Measurements from ENCODE around the gene LYPLA2. TPM values are rescaled to one million over a fixed set of nuclear protein-coding genes. Genes with fewer than 3 reads are reported as not detected.

LYPLA2 gene
- total and polyA plus RNA-seq, 4 donors: 30.9 to 83.1 (median 66.9) TPM

DNA sequence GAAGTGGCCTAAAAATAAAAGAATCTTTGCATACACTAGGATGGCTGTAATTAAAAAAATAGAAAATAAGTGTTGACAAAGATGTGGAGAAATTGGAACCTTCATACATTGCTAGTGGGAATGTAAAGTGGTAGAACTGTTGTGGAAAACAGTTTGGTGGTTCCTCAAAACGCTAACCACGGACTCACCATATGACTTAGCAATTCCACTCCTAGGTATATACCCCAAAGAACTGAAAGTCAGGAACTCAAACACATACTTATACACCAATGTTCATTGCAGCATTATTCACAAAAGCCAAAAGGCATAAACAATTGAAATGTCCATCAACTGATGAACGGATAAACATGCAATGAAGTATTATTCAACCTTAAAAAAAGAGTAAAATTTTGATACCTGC is 45.1 kb downstream of the LYPLA2 start:
- TF ChIP-seq, protein P1, sequence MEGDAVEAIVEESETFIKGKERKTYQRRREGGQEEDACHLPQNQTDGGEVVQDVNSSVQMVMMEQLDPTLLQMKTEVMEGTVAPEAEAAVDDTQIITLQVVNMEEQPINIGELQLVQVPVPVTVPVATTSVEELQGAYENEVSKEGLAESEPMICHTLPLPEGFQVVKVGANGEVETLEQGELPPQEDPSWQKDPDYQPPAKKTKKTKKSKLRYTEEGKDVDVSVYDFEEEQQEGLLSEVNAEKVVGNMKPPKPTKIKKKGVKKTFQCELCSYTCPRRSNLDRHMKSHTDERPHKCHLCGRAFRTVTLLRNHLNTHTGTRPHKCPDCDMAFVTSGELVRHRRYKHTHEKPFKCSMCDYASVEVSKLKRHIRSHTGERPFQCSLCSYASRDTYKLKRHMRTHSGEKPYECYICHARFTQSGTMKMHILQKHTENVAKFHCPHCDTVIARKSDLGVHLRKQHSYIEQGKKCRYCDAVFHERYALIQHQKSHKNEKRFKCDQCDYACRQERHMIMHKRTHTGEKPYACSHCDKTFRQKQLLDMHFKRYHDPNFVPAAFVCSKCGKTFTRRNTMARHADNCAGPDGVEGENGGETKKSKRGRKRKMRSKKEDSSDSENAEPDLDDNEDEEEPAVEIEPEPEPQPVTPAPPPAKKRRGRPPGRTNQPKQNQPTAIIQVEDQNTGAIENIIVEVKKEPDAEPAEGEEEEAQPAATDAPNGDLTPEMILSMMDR (IDR thresholded peaks at IDR 0.05; ENCODE audit: control extremely low read depth, extremely low read depth): no peak
- no peak for DNase-seq
- 51 to 62% methylated on average over 3 of the region's 3 CpGs for WGBS, 2 donors
- Histone ChIP-seq H3K27me3 (ENCODE audit: control insufficient read depth in 3 of 3, insufficient read depth in 3 of 3, low read length in 2 of 3) (peaks cover 0 to 6% (median 0%) of the 10 kb centered on the region in 3 donors), H3K9ac (ENCODE audit: insufficient read depth in 1 of 2, low read length in 2 of 2) (no peak overlapping the region), H3K4me3 (no peak overlapping the region), H3K36me3 (ENCODE audit: control insufficient read depth in 4 of 4, insufficient read depth in 4 of 4, low read length in 4 of 4) (no peaks in the 10 kb centered on the region), H3K4me1 (ENCODE audit: control insufficient read depth in 5 of 5, insufficient read depth in 5 of 5, low read length in 5 of 5) (peaks cover 0 to 3% (median 0%) of the 10 kb centered on the region in 5 donors), H3K9me3 (ENCODE audit: control insufficient read depth in 4 of 4, insufficient read depth in 3 of 4, low read length in 3 of 4) (no peaks in the 10 kb centered on the region), H3K27ac (ENCODE audit: low read depth in 1 of 2, low read length in 1 of 2) (no peak overlapping the region)
- ATAC-seq (ENCODE audit: insufficient read depth, low FRiP score): no peak

DNA sequence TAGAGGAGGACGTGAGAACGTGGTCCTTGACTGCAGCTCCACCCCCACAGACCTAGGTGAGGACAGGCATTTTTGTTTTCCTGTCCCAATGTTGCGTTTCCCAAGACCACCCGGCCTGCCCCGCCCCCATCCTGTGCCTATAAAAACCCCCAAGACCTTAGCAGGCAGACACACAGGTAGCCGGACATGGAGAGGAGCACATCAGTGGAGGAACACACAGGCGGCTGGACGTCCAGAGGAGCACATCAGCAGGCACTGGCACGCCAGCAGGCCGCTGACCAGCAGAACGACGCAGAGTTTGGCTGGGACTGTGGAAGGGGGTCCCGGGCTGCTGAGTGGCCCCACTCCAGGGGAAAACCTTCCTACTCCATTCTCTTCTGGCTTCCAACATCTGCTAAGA is 47.0 kb downstream of the LYPLA2 start:
- H3K27ac ChIP-seq (ENCODE audit: low read depth in 1 of 2, low read length in 1 of 2): no peak overlapping the region
- no peaks in the 10 kb centered on the region for H3K36me3 ChIP-seq (ENCODE audit: control insufficient read depth in 4 of 4, insufficient read depth in 4 of 4, low read length in 4 of 4)
- H3K9ac ChIP-seq (ENCODE audit: insufficient read depth in 1 of 2, low read length in 2 of 2): no peak overlapping the region
- H3K4me3 ChIP-seq: no peak overlapping the region
- no peak for DNase-seq
- WGBS, 2 donors: 21 to 34% methylated on average over 13 of the region's 13 CpGs
- TF ChIP-seq, protein P1 (IDR thresholded peaks at IDR 0.05; ENCODE audit: control extremely low read depth, extremely low read depth): no peak
- H3K4me1 ChIP-seq (ENCODE audit: control insufficient read depth in 5 of 5, insufficient read depth in 5 of 5, low read length in 5 of 5): peaks cover 0 to 3% (median 0%) of the 10 kb centered on the region in 5 donors
- ATAC-seq (ENCODE audit: insufficient read depth, low FRiP score): no peak
- peaks cover 0 to 4% (median 3%) of the 10 kb centered on the region in 3 donors for H3K27me3 ChIP-seq (ENCODE audit: control insufficient read depth in 3 of 3, insufficient read depth in 3 of 3, low read length in 2 of 3)
- H3K9me3 ChIP-seq (ENCODE audit: control insufficient read depth in 4 of 4, insufficient read depth in 3 of 4, low read length in 3 of 4): no peaks in the 10 kb centered on the region

DNA sequence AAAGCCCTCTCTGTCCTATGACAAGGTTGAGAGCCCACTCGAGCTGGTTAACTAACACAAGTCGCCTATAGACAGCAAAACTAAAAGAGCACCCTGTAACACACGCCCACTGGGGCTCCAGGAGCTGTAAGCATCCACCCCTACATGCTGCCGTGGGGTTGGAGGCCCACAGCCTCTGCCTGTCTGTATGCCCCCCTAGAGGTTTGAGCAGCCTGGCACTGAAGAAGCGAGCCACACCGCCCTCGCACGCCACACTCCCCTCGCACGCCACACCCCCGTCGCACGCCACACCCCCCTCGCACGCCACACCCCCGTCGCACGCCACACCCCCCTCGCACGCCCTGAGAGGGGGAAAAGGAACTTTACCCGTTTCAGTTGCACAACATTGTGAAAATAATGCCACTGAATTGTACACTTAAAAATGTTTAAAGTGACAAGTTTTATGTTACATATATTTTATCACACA is 47.5 kb downstream of the LYPLA2 start:
- Histone ChIP-seq H3K27ac (ENCODE audit: low read depth in 1 of 2, low read length in 1 of 2) (peak overlapping the region in 1 of 2 donors; percentile 31), H3K27me3 (ENCODE audit: control insufficient read depth in 3 of 3, insufficient read depth in 3 of 3, low read length in 2 of 3) (peaks cover 0 to 4% (median 3%) of the 10 kb centered on the region in 3 donors), H3K9ac (ENCODE audit: insufficient read depth in 1 of 2, low read length in 2 of 2) (peak overlapping the region in 1 of 2 donors; percentile 38), H3K9me3 (ENCODE audit: control insufficient read depth in 4 of 4, insufficient read depth in 3 of 4, low read length in 3 of 4) (no peaks in the 10 kb centered on the region), H3K4me3 (peak overlapping the region; percentile 21), H3K36me3 (ENCODE audit: control insufficient read depth in 4 of 4, insufficient read depth in 4 of 4, low read length in 4 of 4) (no peaks in the 10 kb centered on the region), H3K4me1 (ENCODE audit: control insufficient read depth in 5 of 5, insufficient read depth in 5 of 5, low read length in 5 of 5) (peaks cover 0 to 3% (median 0%) of the 10 kb centered on the region in 5 donors)
- 1% methylated on average over 21 of the region's 21 CpGs for WGBS, 2 donors
- ATAC-seq (ENCODE audit: insufficient read depth, low FRiP score): peak; percentile 89
- TF ChIP-seq, protein P1 (IDR thresholded peaks at IDR 0.05; ENCODE audit: control extremely low read depth, extremely low read depth): no peak
- peak; percentile 66 to 73 (median 71) for DNase-seq

DNA sequence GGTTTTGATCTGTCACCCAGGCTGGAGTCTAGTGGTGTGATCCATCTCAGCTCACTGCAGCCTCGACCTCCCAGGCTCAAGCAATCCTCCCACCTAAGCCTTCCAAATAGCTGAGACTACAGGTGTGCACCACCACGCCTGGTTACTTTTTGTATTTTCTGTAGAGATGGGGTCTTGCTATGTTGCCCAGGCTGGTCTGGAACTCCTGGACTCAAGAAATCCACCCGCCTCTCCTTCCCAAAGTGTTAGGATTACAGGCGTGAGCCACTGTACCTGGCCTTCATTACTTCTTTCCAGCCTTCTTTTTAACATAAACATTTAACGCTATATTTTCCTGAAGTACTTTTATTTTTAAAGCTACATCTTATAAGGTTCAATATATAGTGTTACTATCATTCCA is 52.7 kb downstream of the LYPLA2 start:
- ATAC-seq (ENCODE audit: insufficient read depth, low FRiP score) (no peak), DNase-seq (no peak)
- H3K9me3 ChIP-seq (ENCODE audit: control insufficient read depth in 4 of 4, insufficient read depth in 3 of 4, low read length in 3 of 4): no peaks in the 10 kb centered on the region
- H3K9ac ChIP-seq (ENCODE audit: insufficient read depth in 1 of 2, low read length in 2 of 2): no peak overlapping the region
- peaks cover 0 to 5% (median 0%) of the 10 kb centered on the region in 5 donors for H3K4me1 ChIP-seq (ENCODE audit: control insufficient read depth in 5 of 5, insufficient read depth in 5 of 5, low read length in 5 of 5)
- no peak overlapping the region for H3K27ac ChIP-seq (ENCODE audit: low read depth in 1 of 2, low read length in 1 of 2)
- H3K27me3 ChIP-seq (ENCODE audit: control insufficient read depth in 3 of 3, insufficient read depth in 3 of 3, low read length in 2 of 3): peaks cover 0 to 3% (median 0%) of the 10 kb centered on the region in 3 donors
- H3K36me3 ChIP-seq (ENCODE audit: control insufficient read depth in 4 of 4, insufficient read depth in 4 of 4, low read length in 4 of 4): peaks cover 0 to 10% (median 8%) of the 10 kb centered on the region in 4 donors
- TF ChIP-seq, protein P1 (IDR thresholded peaks at IDR 0.05; ENCODE audit: control extremely low read depth, extremely low read depth): no peak
- H3K4me3 ChIP-seq: no peak overlapping the region
- 87 to 93% methylated on average over 5 of the region's 5 CpGs for WGBS, 2 donors
